HEK293 (cell line): ENCODE data around the gene LIX1L.
A peak's percentile ranks its signal among the peaks of the same experiment; 100 is the strongest.

Experiments used
- CTCF ChIA-PET: fragments of 350-600 bp; formaldehyde crosslinking; extraction: SDS; loops from one replicate; lab custom pipeline; 2021; ENCODE audit warnings: antibody characterized with exemption; lab: Yijun Ruan, JAX
- POLR2A ChIA-PET: fragments of 300-600 bp; formaldehyde crosslinking; extraction: SDS; loops from one replicate; lab custom pipeline; 2020; ENCODE audit warnings: antibody characterized with exemption, inconsistent platforms; lab: Yijun Ruan, JAX
- H3K27ac ChIP-seq: fragments of 200-500 bp; sonication (Bioruptor generic); 2 replicates; pipeline ENCODE4 v1.5.1; 2014; ENCODE audit warnings: low read depth, low read length, control low read depth, inconsistent platforms; ENCODE audit errors: extremely low read depth
- H3K36me3 ChIP-seq, 2 experiments: fragments of 200-500 bp in 1 of 2; sonication (Bioruptor generic) in 1 of 2; 1 replicate in 1 of 2; 2 replicates in 1 of 2; pipeline ENCODE4 v1.5.1; 2014 to 2017; ENCODE audit warnings: inconsistent platforms in 2 of 2, low read length in 2 of 2; ENCODE audit not compliant: control insufficient read depth in 2 of 2, insufficient read depth in 1 of 2
- H3K4me1 ChIP-seq: fragments of 200-500 bp; sonication (Bioruptor generic); 2 replicates; pipeline ENCODE4 v1.5.1; 2014; ENCODE audit warnings: mild to moderate bottlenecking, low read length, inconsistent platforms; ENCODE audit not compliant: control insufficient read depth, insufficient read depth
- H3K4me3 ChIP-seq: 2 replicates; pipeline ENCODE4 v1.5.1; 2011; ENCODE audit warnings: low read depth, mild to moderate bottlenecking, control low read depth, low read length, moderate library complexity
- H3K9me3 ChIP-seq: fragments of 200-500 bp; sonication (Bioruptor generic); 2 replicates; pipeline ENCODE4 v1.5.1; 2014; ENCODE audit warnings: low read depth, low read length, inconsistent platforms; ENCODE audit not compliant: control insufficient read depth, insufficient read depth
- BCL11B ChIP-seq: fragments of 450-650 bp; formaldehyde crosslinking; IDR thresholded peaks from 2 replicates; pipeline ENCODE4 v1.5.1; 2016; ENCODE audit warnings: low read depth, missing biosample characterization, missing genetic modification characterization
- ZNF146 ChIP-seq: fragments of 450-650 bp; formaldehyde crosslinking; IDR thresholded peaks from 2 replicates; pipeline ENCODE4 v1.5.1; 2016; ENCODE audit warnings: missing biosample characterization, missing genetic modification characterization
- ZNF223 ChIP-seq: fragments of 450-650 bp; formaldehyde crosslinking; IDR thresholded peaks from 2 replicates; pipeline ENCODE4 v1.5.1; 2016; ENCODE audit warnings: missing biosample characterization, missing genetic modification characterization
- ZNF248 ChIP-seq: fragments of 450-650 bp; formaldehyde crosslinking; IDR thresholded peaks from 2 replicates; pipeline ENCODE4 v1.5.1; 2017; ENCODE audit warnings: missing biosample characterization, missing genetic modification characterization
- ZNF292 ChIP-seq: fragments of 450-650 bp; formaldehyde crosslinking; IDR thresholded peaks from 2 replicates; pipeline ENCODE4 v1.5.1; 2016; ENCODE audit warnings: low read depth, missing biosample characterization, missing genetic modification characterization, borderline replicate concordance
- ZNF37A ChIP-seq: fragments of 450-650 bp; IDR thresholded peaks from 2 replicates; pipeline ENCODE4 v1.5.1; 2018; ENCODE audit warnings: missing biosample characterization, missing genetic modification characterization
- ZNF514 ChIP-seq: fragments of 450-650 bp; formaldehyde crosslinking; IDR thresholded peaks from 2 replicates; pipeline ENCODE4 v1.5.1; 2016; ENCODE audit warnings: missing biosample characterization, missing genetic modification characterization
- ZNF521 ChIP-seq: fragments of 450-650 bp; formaldehyde crosslinking; IDR thresholded peaks from 2 replicates; pipeline ENCODE4 v1.5.1; 2017; ENCODE audit warnings: missing biosample characterization, mild to moderate bottlenecking, missing genetic modification characterization
- ZNF561 ChIP-seq: fragments of 450-650 bp; IDR thresholded peaks from 2 replicates; pipeline ENCODE4 v1.5.1; 2018; ENCODE audit warnings: missing biosample characterization, missing genetic modification characterization, borderline replicate concordance
- ZNF610 ChIP-seq: fragments of 450-650 bp; formaldehyde crosslinking; IDR thresholded peaks from 2 replicates; pipeline ENCODE4 v1.5.1; 2016; ENCODE audit warnings: missing biosample characterization, missing genetic modification characterization, borderline replicate concordance
- ZNF626 ChIP-seq: fragments of 450-650 bp; sonication (Bioruptor Pico); formaldehyde crosslinking; IDR thresholded peaks from 2 replicates; pipeline ENCODE4 v1.5.1; 2018; ENCODE audit warnings: missing biosample characterization, missing genetic modification characterization, inconsistent platforms
- ZNF629 ChIP-seq: fragments of 450-650 bp; formaldehyde crosslinking; IDR thresholded peaks from 2 replicates; pipeline ENCODE4 v1.5.1; 2017; ENCODE audit warnings: missing biosample characterization, missing genetic modification characterization
- ZNF830 ChIP-seq: fragments of 450-650 bp; IDR thresholded peaks from 2 replicates; pipeline ENCODE4 v1.5.0; 2018; ENCODE audit warnings: missing biosample characterization, missing genetic modification characterization, low read depth, mild to moderate bottlenecking, moderate library complexity
- TF ChIP-seq, protein P1 (sequence below): fragments of 450-650 bp; formaldehyde crosslinking; IDR thresholded peaks from 2 replicates; pipeline ENCODE4 v1.5.1; 2016; ENCODE audit warnings: missing biosample characterization, missing genetic modification characterization
- TF ChIP-seq, protein P2 (sequence below): fragments of 450-650 bp; formaldehyde crosslinking; IDR thresholded peaks from 2 replicates; pipeline ENCODE4 v1.5.1; 2016; ENCODE audit warnings: missing biosample characterization, missing genetic modification characterization

Gene LIX1L

DNA sequence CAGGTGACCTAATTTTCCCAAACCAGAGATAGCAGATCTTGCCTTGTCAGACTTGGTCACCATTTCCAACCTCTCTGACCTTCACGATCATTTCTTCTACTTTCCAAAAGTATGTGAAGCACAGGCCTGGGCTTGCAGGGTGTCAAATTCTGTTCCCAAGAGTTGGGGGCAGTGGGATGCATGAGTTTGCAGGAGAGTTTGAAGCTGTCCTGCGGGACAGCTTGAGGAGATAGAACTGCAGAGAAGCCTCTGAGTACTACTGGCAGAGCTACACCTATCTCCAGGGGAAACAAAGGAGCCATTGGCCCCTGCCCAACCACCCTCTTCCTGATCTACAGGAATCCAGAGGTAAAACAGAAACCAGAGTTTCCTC lies 27.3 kb upstream of the LIX1L start:
- CTCF ChIA-PET, result interaction anchor here (0.6 kb wide), 1 partner anchor 100 kb away, joined by 3 read pairs; no protein-coding TSS in a partner anchor
- POLR2A ChIA-PET, result no interaction called here

GRCh38 chr1:145983960-145984830 lies 26.4 kb upstream of the LIX1L start:
- H3K4me3 ChIP-seq, result no peak overlapping the region
- no peak overlapping the region for H3K27ac ChIP-seq
- peak; percentile 64; the same call in 1 of the 2 replicates for TF ChIP-seq ZNF223 (tag by site-specific recombination)
- TF ChIP-seq BCL11B (tag by site-specific recombination), result no peak
- no peaks in the 10 kb centered on the region for H3K36me3 ChIP-seq
- ChIA-PET POLR2A (no interaction called here), CTCF (interaction anchor here (1.0 kb wide), 1 partner anchor 48 kb away, joined by 3 read pairs; no protein-coding TSS in a partner anchor)
- no peaks in the 10 kb centered on the region; the same call in 1 of the 2 replicates for H3K4me1 ChIP-seq
- no peaks in the 10 kb centered on the region for H3K9me3 ChIP-seq

More for the DNA sequence above, 27.3 kb upstream of the LIX1L start:
- no peaks in the 10 kb centered on the region for H3K9me3 ChIP-seq
- H3K4me1 ChIP-seq, result no peaks in the 10 kb centered on the region
- no peak overlapping the region for H3K27ac ChIP-seq
- no peak for TF ChIP-seq ZNF830 (tag by site-specific recombination)
- TF ChIP-seq ZNF610 (tag by site-specific recombination), result no peak
- no peak for TF ChIP-seq ZNF37A
- no peak overlapping the region for H3K4me3 ChIP-seq
- no peaks in the 10 kb centered on the region for H3K36me3 ChIP-seq

- TF ChIP-seq, protein P1, sequence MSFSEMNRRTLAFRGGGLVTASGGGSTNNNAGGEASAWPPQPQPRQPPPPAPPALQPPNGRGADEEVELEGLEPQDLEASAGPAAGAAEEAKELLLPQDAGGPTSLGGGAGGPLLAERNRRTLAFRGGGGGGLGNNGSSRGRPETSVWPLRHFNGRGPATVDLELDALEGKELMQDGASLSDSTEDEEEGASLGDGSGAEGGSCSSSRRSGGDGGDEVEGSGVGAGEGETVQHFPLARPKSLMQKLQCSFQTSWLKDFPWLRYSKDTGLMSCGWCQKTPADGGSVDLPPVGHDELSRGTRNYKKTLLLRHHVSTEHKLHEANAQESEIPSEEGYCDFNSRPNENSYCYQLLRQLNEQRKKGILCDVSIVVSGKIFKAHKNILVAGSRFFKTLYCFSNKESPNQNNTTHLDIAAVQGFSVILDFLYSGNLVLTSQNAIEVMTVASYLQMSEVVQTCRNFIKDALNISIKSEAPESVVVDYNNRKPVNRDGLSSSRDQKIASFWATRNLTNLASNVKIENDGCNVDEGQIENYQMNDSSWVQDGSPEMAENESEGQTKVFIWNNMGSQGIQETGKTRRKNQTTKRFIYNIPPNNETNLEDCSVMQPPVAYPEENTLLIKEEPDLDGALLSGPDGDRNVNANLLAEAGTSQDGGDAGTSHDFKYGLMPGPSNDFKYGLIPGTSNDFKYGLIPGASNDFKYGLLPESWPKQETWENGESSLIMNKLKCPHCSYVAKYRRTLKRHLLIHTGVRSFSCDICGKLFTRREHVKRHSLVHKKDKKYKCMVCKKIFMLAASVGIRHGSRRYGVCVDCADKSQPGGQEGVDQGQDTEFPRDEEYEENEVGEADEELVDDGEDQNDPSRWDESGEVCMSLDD (tag by site-specific recombination), result no peak
- 0 out of 2 replicates have a peak, but pooled peaks have one; percentile 54 for TF ChIP-seq ZNF521 (tag by site-specific recombination)
- no peak for TF ChIP-seq ZNF561 (tag by site-specific recombination)
- no peak for TF ChIP-seq ZNF629 (tag by site-specific recombination)
- no peak for TF ChIP-seq BCL11B (tag by site-specific recombination)
- no peak for TF ChIP-seq ZNF626 (tag by site-specific recombination)
- POLR2A ChIA-PET, result no interaction called here
- CTCF ChIA-PET, result no interaction called here
- Histone ChIP-seq H3K4me3 (no peak overlapping the region), H3K4me1 (peaks cover 6% of the 10 kb centered on the region), H3K36me3 (no peaks in the 10 kb centered on the region), H3K27ac (no peak overlapping the region), H3K9me3 (no peaks in the 10 kb centered on the region)
These were observed 25.4 kb upstream of the LIX1L start for GRCh38 chr1:145983206-145983675.

- POLR2A ChIA-PET, result no interaction called here
- H3K27ac ChIP-seq, result no peak overlapping the region
- H3K4me3 ChIP-seq, result no peak overlapping the region
- TF ChIP-seq ZNF248 (tag by site-specific recombination), result no peak
- TF ChIP-seq ZNF514 (tag by site-specific recombination), result no peak
- TF ChIP-seq, protein P2, sequence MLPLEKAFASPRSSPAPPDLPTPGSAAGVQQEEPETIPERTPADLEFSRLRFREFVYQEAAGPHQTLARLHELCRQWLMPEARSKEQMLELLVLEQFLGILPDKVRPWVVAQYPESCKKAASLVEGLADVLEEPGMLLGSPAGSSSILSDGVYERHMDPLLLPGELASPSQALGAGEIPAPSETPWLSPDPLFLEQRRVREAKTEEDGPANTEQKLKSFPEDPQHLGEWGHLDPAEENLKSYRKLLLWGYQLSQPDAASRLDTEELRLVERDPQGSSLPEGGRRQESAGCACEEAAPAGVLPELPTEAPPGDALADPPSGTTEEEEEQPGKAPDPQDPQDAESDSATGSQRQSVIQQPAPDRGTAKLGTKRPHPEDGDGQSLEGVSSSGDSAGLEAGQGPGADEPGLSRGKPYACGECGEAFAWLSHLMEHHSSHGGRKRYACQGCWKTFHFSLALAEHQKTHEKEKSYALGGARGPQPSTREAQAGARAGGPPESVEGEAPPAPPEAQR, result no peak
- TF ChIP-seq ZNF292, result no peak
- no peak for TF ChIP-seq ZNF146 (tag by site-specific recombination)
- peaks cover 6% of the 10 kb centered on the region for H3K4me1 ChIP-seq
- no peaks in the 10 kb centered on the region for H3K36me3 ChIP-seq
- no peaks in the 10 kb centered on the region for H3K9me3 ChIP-seq
- CTCF ChIA-PET, result interaction anchor here (6.8 kb wide), 1 partner anchor 13 kb away, joined by 80 read pairs; the partner anchor contains the start of gene TXNIP
These were observed 24.4 kb upstream of the LIX1L start for GRCh38 chr1:145982010-145982723.
